GM18858 (cell line): Measurements from ENCODE around the gene FAM219B.

Experiments
- ATAC-seq: cut with Tn5 transposase; IDR thresholded peaks from one replicate; pipeline ENCODE4 v1.9.1; 2021; ENCODE audit not compliant: unreplicated experiment

The FAM219B gene

DNA sequence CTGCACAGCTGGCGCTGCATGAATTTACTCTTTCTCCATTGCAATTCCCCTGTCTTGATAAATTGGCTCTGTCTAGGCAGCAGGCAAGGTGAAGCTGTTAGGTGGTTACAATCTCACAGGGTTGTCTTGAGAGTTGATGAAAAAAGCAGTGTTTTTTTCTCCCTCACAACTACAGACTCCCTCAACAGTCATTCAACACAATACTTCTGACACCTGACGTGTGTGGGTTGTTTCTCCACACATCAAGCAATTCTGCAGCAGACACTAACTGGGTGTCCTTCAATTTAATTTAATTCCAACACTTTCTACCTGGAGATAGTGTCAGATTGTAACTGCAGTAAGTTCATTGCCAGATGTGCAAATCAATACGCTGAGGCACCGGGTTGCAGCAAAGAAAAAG is 28.4 kb downstream of the FAM219B start:
- no peak for ATAC-seq

DNA sequence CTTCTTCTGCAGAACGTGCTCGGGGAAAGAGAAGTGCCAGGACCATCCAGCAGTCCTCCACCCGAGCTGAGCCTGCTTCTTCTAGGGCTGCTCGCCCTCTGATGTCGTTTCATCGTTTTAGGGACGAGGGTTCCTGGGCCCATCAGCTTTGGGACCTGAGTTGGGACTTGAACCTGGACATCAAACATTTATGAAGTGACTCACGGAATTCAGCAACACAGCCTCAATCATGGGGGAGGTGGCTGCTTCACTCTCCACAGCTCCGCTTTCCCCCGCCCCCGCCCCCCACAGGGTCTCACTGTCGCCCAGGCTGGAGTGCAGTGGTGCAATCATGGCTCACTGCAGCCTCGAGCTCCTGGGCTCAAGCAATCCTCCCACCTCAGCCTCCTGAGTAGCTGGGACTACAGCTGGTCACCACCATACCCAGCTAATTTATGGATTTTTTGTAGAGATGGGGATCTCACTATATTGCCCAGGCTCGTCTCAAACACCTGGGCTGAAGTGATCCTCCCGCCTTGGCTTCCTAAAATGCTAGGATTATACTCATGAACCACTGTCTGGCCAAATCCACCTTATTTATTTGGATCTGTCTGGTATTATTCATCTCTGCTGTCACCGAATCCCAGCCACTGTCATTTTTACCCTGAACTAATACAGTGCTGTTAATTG is 32.8 kb downstream of the FAM219B start:
- no peak for ATAC-seq

DNA sequence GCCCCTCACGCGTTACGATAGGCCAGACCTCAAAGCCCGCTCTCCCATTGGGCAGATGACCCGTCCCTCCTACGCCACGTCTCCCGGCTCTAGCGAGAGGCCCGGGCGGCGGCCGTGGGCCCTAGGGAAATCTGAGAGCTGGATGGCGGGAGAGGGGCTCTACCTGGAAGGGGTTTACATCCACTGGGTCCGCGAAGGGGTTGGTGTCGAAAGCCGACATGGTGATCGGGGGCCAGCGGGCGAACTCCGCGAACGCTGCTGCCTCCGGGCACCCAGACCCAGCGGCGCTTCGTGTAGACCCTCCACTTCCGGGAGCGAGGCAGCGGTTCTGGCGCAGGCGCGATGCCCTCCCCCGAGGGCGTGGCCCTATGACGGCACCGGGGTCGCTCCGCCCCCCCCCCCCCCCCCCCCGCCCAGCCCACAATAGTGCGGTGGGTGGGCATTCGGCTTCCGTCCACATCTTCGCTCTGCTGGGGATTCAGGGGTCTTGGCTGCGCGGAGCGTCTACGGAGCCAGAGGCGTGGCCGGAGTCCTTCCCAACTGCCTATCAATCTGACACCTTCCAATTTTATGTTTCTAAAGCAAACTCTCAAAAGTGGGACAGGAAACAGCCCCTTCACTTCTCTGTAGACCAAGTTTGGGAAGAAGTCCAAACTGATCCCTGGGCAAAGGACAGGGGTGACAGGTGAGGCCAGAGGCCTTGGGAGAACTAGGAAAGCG is 33.5 kb downstream of the FAM219B start, which contains the start of gene SCAMP2:
Gene SCAMP2, minus strand, starts transcription at position 330 of the 720 bp plus-strand sequence. Its CDS starts 110 bp downstream, at position 220.
- peak; percentile 55 for ATAC-seq

DNA sequence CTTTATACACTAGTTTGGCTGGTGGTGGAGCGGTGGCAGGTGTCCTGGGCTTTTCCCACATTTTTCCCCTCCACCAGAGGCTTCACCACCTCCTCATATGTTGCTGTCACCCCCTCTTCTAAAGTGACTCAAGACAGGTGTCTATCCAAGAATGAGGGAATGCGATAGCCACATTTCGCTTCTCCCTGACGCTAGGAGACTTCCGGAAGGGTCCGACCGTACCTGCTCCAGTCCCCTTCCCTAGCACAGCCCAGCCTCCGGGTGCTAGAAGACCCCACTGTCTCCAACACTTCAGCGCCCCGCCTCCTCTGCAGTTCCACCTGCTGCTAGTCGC is 34.0 kb downstream of the FAM219B start:
- no peak for ATAC-seq

DNA sequence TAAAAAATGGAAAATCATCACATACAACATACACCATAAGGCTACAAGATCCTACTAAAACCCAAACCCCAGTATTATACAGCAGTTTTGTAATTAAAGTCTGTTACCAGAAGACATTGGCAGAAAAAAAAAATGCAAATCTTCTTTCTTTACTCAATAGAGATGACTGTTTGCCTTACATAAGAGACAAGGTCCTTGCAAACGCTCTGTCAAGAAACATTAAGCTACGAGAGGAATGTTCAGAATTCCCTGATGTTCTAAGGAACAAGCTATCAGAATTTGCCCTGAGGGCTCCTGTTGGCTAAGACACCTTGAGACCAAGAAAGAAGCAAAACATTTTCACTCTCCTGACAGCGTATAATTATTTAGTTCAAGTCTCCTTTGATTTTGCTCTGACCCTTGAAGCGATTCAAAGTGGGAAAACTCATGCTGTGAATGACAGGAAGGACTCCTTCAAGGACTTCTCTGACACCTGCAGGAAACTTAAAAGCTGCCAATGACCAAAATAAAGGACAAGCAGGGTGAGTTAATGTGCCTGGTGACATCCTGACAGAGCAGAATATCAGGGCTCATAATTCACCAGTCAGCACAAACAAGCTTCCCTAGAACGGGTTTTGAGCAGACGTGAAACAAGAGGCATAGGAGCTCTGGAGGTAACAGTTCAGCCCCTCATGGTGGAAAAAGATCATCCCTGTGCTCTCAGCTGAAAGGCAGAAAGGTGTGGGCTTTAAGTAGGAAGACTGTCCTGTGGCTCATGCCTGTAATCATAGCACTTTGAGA is 36.0 kb downstream of the FAM219B start:
- no peak for ATAC-seq

DNA sequence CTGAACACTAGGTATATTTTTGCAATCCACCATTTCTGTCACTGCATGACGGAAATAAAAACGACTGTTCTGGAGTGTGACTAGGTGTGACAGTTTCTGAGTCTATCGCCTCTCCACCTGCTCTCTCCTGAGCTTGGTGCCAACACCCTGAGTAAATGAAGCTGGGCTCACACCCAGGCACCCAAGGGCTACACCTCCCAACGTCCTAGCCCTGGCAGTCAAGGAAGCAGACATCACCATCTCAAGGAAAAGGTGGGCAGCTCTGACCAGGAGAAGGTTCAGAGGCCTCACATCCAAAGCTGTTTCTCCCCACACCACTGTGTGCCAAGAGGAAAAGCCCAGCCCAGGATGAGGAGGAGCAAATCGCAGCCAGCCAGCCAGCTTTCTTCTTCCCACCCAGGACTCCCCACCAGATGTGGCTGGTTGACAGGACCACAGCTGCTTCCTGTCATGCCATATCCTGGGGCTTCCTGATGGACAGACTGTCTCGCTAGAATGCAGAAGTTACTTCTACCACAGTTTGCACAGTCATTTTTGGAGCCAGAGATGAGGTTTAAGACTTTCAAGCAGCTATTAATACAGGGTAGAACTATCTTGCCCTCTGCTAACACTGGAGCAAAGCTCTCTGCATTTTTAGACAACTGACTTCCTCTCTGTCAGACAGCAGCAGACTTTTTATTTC is 36.8 kb downstream of the FAM219B start:
- ATAC-seq, result peak; percentile 63

DNA sequence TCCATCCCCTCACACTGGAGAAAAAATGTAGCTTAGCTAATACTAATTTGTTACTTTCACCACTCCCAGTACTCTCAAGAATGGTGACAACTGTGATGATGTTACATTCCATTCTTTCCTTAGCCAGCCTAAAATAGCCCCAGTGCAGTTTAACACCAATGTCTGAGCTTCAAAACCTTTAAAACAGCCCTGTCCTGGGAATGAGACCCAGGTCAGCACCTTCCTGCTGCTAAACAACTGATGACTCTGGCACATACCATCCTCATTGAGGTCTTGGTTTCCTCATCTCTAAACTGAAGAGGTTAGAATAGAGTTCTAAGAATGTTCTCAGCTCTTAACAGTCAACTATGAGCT is 37.3 kb downstream of the FAM219B start:
- ATAC-seq, result no peak

DNA sequence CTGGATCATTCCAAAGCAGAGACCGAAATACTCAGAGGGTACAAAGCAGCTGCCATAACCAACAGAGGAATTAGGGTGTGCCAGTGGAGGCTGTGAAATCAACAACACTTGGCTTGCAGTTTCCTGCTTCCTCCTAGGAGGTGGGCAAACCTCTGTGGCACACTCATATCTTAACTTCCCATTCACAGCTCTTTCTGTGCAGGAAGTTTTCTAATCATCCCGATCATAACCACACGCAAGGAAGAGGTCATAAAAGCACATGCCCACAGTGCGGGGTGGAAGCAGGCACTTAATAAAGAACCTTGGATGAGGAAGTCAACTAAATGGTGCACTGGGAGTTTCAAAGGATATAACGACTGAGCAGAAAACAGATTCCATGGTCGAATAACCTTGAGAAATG is 38.6 kb downstream of the FAM219B start:
- no peak for ATAC-seq

DNA sequence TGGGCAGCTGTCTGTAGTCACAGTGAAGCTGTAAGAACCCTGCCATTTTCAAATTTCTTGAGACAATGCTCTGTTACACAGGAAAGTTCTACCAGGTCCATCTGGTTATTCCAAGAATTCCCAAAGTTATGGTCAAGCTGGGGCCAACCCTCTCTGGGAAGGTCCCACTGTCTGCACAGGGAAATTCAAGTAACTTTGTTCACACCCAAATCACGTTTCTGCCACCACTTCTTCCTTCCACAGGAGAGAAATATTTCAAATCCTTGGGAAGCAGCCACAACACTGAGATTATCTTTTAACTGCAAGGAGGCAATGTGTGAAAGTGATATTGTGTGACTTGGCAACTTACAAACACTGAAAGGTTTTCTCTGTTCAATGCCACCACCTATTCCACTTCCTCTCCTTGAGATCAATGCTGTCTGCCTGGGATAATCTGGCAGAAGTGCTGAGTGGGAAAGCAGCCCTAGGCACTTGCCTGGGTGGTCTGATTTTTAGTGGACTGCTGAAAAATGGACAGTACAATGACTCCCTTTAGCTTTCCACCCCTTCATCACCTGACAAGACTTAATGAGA is 39.1 kb downstream of the FAM219B start:
- no peak for ATAC-seq

DNA sequence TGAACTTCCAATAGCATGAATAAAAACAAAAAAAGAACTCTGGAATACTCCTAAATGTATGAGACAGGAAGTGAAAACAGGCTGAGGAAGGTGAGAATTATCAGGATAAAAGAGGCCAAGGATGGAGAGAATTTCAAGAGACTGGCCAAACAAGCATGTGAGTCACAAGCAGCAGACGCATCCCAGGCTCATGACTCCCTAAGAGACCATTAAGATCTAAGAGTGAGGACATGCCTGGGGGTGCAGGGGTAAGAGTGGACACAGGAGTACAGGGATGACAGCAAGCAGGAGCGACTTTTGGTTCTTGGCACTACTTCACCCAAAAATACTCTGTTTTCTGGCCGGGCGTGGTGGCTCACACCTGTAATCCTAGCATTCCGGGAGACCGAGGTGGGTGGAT is 40.6 kb downstream of the FAM219B start:
- no peak for ATAC-seq

DNA sequence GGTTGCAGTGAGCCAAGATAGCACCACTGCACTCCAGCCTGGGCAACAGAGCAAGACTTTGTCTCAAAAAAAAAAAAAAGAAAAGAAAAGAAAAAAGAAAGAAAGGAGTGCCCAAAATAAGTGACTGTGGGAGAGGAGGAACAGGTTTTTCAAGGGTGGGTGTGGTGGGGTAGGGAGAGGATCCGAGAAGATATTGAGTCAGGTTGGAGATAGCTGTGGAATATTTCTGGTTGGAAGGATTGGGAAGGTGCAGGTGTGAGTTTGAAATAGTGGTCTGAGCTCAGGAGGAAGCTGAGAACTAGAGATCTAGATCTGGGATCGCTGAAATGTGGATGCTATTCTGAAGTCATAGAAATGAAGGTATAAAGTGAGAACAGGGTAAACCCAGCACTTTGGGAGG is 41.3 kb downstream of the FAM219B start:
- no peak for ATAC-seq

DNA sequence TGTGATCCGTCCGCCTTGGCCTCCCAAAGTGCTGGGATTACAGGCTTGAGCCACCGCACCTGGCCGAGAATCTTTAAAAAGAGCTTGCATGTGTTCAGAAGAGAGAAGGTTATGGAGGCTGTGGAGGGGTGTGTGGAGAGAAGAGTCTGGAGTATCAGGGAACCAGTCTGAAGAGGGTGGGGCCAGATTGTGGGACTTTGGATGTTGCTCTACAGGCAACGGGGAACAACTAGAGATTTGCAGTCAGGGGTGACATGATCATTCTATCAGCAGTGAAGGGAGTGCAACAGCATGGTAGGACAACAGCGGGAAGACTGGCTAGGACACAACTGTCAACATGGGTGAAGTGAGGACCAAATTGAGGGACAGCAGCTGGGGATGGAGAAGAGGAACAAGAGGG is 42.4 kb downstream of the FAM219B start:
- no peak for ATAC-seq

DNA sequence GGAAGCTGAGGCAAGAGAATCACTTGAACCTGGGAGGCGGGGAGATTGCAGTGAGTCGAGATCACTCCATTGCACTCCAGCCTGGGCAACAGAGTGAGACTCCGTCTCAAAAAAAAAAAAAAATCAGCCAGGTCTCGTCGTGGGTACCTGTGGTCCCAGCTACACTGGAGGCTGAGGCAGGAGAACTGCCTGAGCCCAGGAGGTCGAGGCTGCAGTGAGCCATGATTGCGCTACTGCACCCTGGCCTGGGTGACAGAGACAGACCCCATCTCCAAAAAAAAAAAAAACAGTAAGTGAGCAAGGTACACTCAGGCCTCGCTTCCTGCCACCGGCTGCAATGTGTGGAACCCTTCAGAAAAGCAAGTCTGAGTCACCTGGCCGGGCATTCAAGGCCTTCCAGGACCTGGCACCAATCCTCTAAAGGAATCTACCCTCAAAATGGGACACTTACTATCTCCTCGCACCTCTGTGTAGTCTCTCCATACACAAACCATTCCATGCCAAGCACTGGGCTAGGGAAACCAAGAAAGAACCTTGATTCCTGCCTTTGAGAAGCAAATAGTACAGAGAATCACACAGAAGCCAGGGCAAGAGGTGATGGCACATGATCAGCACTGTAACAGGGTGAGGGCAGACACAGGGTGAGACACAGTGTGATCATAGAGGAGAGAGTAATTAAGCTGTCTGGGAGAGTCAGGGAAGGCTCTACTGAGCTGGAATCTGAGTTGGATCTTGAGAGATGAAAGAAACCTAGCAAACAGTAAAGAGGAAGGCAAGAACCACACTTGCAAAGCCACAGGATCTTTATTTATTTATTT is 43.2 kb downstream of the FAM219B start:
- no peak for ATAC-seq

DNA sequence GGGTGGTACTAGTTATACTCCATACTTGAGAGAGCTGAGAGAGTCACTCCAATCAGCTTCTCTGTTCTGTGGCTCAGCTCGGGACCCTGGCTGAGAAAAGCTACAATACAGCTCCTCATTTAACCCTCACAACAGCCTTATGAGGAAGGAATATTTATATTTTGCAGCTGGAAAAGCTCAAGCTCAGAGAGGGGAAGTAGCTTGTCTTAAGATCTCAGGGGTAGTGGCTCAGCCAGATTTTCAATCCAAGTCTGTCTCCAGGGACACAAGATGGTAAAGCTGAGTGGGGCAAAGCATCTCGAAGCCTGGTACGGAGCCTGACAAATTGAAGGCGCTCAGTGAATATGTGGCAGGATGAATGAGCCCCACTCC is 48.3 kb downstream of the FAM219B start:
- no peak for ATAC-seq

DNA sequence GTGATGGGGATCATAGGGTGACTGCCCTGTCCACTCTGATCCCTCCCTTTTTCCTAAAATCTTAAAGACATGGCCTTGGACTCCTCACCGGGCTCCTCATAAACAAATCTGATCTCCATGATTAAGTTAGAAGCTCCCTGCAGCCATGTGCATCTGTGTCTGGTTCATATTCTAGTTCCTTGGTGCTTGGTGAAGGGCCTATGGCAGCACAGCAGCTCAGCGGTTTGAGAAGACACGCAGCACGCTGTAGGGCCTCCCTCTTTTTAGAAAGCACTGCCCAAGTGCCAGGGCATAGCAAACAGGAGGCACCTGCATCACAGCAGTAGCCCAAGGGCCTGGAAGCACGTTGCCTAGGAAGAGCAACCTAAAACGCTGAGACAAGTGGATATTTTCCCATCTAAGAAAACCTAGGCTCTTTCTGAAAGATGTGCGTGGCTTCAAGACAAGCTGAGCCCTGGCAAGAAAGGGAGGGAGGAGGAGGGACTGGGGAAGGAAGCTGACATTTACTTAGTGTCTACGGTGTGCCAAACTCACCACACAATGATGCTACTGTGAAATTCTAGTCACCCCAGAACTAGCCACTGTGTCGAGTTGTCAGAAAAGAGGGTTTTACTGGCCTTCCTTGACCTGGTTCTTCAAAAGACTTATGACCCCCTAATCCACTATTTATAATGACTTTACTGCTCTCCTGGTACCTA is 48.8 kb downstream of the FAM219B start:
- no peak for ATAC-seq

DNA sequence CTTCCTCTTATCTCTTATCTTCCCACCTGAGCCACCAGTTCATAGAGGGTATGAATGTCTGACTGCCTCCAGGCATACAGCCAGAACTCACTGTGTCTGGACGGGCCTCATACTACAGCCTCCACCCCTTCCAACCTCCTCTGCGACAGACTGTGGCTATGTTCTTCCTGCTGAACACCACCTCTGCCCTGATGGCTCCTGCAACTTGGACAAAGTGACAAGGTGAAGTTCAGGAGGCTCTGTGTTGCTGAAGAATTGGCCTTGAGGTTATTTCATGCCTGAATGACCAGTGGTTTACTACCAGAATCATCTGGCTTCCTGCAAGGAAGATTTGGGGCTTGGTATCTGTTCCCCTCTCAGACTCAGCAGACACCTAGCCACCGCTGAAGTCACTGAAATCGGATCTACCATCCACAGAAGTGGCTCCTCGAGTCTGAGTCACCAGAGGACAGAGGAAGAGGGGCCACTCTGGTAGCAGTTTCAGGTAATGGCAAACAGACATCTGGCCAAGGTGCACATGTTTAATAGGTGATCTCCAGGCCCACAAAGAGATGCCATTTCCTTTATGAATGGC is 49.5 kb downstream of the FAM219B start:
- ATAC-seq, result peak; percentile 58

DNA sequence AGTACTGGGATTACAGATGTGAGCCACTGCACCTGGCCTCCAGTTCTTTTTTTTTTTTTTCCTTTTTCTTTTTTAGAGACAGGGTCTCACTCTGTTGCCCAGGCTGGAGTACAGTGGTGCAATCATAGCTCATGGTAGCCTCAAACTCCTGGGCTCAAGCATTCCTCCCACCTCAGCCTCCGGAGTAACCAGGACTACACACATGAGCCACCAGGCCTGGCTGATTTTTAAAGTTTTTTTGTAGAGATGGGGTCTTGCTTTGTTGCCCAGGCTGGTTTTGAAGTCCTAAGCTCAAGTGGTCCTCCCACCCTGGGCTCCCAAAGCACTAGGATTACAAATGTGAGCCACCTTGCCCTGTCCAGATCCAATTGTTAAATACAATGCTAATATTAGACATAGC is 50.1 kb downstream of the FAM219B start:
- no peak for ATAC-seq

DNA sequence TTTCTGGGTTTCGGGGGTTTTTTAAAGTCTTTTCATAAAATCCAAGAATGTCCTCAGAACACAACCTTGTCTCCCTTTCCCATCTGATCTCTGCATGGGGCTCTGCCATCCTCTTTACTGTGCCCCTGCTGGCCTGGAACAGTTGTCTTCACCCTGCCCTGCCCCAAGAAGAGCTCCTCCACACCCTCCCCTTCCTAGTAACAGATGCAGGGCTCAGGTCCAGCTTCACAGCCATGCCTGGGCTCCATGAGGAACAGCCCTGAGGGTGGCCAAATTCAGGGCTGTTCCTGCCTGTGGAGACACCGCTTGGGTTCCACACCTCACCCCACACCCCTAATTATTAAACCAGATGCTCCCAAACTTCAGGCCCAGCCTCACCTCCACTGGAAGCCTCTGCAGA is 50.8 kb downstream of the FAM219B start:
- no peak for ATAC-seq

DNA sequence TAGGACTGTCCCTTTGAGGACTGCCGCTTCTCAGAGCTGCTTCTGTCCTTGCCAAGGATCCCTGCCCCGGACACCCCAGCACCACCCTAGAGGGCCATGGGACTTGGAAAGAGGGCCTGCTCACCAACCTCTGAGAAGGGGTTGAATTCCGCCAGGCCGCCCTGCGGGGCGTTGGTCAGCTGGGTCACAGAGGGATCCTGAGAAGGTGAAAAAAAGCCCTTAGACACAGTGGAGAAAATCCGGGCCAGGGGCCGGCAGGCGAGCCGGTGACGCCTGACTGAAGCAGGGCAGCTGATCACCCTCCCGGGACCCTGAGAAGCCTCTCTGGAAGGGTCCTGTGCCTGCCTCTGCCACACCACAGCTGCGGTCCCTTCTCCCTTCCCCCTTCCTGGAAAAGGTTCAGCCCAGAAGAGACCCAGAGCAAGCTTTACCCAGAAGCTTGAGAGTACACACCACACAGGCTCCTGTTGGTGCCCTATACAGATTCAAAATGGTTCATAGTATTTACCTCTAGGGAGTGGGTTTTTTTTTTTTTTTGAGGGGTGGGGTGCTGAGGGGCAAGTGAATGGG is 52.1 kb downstream of the FAM219B start:
- no peak for ATAC-seq
